ENCODE measurements around the gene ATP11A. TPM values are rescaled to one million over a fixed set of nuclear protein-coding genes. Genes with fewer than 3 reads are reported as not detected.
"Not testable (repeated sequence)": the region's sequence is repeated elsewhere in the genome, so short reads cannot be mapped to it uniquely, and the experiment has no call there.

ATP11A gene
- total RNA-seq, 2 donors from 2014 or later: 33.8 to 41.0 TPM

GRCh38 chr13:112831801-112832200 is 142.0 kb downstream of the ATP11A start:
- Mint-ChIP-seq H3K4me1 (ENCODE audit: low read depth) (peaks cover 5% of the 10 kb centered on the region), H3K27ac (no peak overlapping the region), H3K36me3 (ENCODE audit: insufficient read depth in 2 of 2) (peaks cover 5 to 8% of the 10 kb centered on the region in 2 donors), H3K27me3 (ENCODE audit: low read depth) (no peaks in the 10 kb centered on the region), H3K9me3 (no peaks in the 10 kb centered on the region), H3K4me3 (no peak overlapping the region)
- DNase-seq (no peak), ATAC-seq (replicated peaks in 1 of 2) (no peak)

- Mint-ChIP-seq H3K27me3 (ENCODE audit: low read depth) (no peaks in the 10 kb centered on the region), H3K36me3 (ENCODE audit: insufficient read depth in 2 of 2) (peaks cover 3 to 8% of the 10 kb centered on the region in 2 donors), H3K4me1 (ENCODE audit: low read depth) (peaks cover 2% of the 10 kb centered on the region), H3K4me3 (no peak overlapping the region), H3K27ac (no peak overlapping the region), H3K9me3 (no peaks in the 10 kb centered on the region)
- ATAC-seq (replicated peaks in 1 of 2) (no peak), DNase-seq (no peak)
These were observed 143.0 kb downstream of the ATP11A start for GRCh38 chr13:112832811-112833210.

- DNase-seq (no peak), ATAC-seq (replicated peaks in 1 of 2) (no peak)
- peaks cover 3 to 8% of the 10 kb centered on the region in 2 donors for H3K36me3 Mint-ChIP-seq (ENCODE audit: insufficient read depth in 2 of 2)
- H3K4me3 Mint-ChIP-seq: no peak overlapping the region
- H3K4me1 Mint-ChIP-seq (ENCODE audit: low read depth): no peaks in the 10 kb centered on the region
- H3K27me3 Mint-ChIP-seq (ENCODE audit: low read depth): no peaks in the 10 kb centered on the region
- H3K9me3 Mint-ChIP-seq: no peaks in the 10 kb centered on the region
- H3K27ac Mint-ChIP-seq: no peak overlapping the region
These were observed 143.9 kb downstream of the ATP11A start for GRCh38 chr13:112833551-112834257.

GRCh38 chr13:112835344-112835743 is 145.5 kb downstream of the ATP11A start:
- Mint-ChIP-seq H3K27me3 (ENCODE audit: low read depth) (no peaks in the 10 kb centered on the region), H3K4me3 (no peak overlapping the region), H3K27ac (no peak overlapping the region), H3K36me3 (ENCODE audit: insufficient read depth in 2 of 2) (peaks cover 4 to 8% of the 10 kb centered on the region in 2 donors), H3K9me3 (no peaks in the 10 kb centered on the region), H3K4me1 (ENCODE audit: low read depth) (no peaks in the 10 kb centered on the region)
- ATAC-seq (replicated peaks in 1 of 2): no peak
- DNase-seq: no peak

- DNase-seq: no peak
- no peak overlapping the region for H3K4me3 Mint-ChIP-seq
- H3K27ac Mint-ChIP-seq: no peak overlapping the region
- ATAC-seq (replicated peaks in 1 of 2): no peak
- no peaks in the 10 kb centered on the region for H3K4me1 Mint-ChIP-seq (ENCODE audit: low read depth)
- peaks cover 4 to 8% of the 10 kb centered on the region in 2 donors for H3K36me3 Mint-ChIP-seq (ENCODE audit: insufficient read depth in 2 of 2)
- no peaks in the 10 kb centered on the region for H3K9me3 Mint-ChIP-seq
- no peaks in the 10 kb centered on the region for H3K27me3 Mint-ChIP-seq (ENCODE audit: low read depth)
These were observed 146.0 kb downstream of the ATP11A start for GRCh38 chr13:112835796-112836195.

- ATAC-seq (replicated peaks in 1 of 2) (no peak), DNase-seq (no peak)
- H3K4me1 Mint-ChIP-seq (ENCODE audit: low read depth): no peaks in the 10 kb centered on the region
- no peak overlapping the region for H3K27ac Mint-ChIP-seq
- H3K27me3 Mint-ChIP-seq (ENCODE audit: low read depth): no peaks in the 10 kb centered on the region
- H3K9me3 Mint-ChIP-seq: no peaks in the 10 kb centered on the region
- peaks cover under 1 to 4% of the 10 kb centered on the region in 2 donors for H3K36me3 Mint-ChIP-seq (ENCODE audit: insufficient read depth in 2 of 2)
- H3K4me3 Mint-ChIP-seq: no peak overlapping the region
These were observed 147.1 kb downstream of the ATP11A start for GRCh38 chr13:112836940-112837339.

GRCh38 chr13:112837371-112838037 is 147.7 kb downstream of the ATP11A start:
- Mint-ChIP-seq H3K36me3 (ENCODE audit: insufficient read depth in 2 of 2) (peaks cover 0 to 4% of the 10 kb centered on the region in 2 donors), H3K4me3 (no peak overlapping the region), H3K27me3 (ENCODE audit: low read depth) (no peaks in the 10 kb centered on the region), H3K9me3 (no peaks in the 10 kb centered on the region), H3K27ac (no peak overlapping the region), H3K4me1 (ENCODE audit: low read depth) (no peaks in the 10 kb centered on the region)
- DNase-seq (no peak), ATAC-seq (replicated peaks in 1 of 2) (no peak)

- H3K36me3 Mint-ChIP-seq (ENCODE audit: insufficient read depth in 2 of 2): peaks cover 0 to 2% of the 10 kb centered on the region in 2 donors
- H3K27me3 Mint-ChIP-seq (ENCODE audit: low read depth): no peaks in the 10 kb centered on the region
- no peaks in the 10 kb centered on the region for H3K4me1 Mint-ChIP-seq (ENCODE audit: low read depth)
These were observed 148.4 kb downstream of the ATP11A start for GRCh38 chr13:112838038-112838841.

GRCh38 chr13:112838842-112839117 is 148.9 kb downstream of the ATP11A start:
- no peak overlapping the region for H3K4me3 Mint-ChIP-seq
- H3K9me3 Mint-ChIP-seq: no peaks in the 10 kb centered on the region
- ATAC-seq (replicated peaks in 1 of 2) (no peak), DNase-seq (no peak)
- H3K36me3 Mint-ChIP-seq (ENCODE audit: insufficient read depth in 2 of 2): peaks cover 0 to 1% of the 10 kb centered on the region in 2 donors
- H3K27me3 Mint-ChIP-seq (ENCODE audit: low read depth): no peaks in the 10 kb centered on the region
- no peak overlapping the region for H3K27ac Mint-ChIP-seq
- no peaks in the 10 kb centered on the region for H3K4me1 Mint-ChIP-seq (ENCODE audit: low read depth)

More at GRCh38 chr13:112838038-112838841, 148.4 kb downstream of the ATP11A start:
- H3K27ac Mint-ChIP-seq: no peak overlapping the region
- ATAC-seq (replicated peaks in 1 of 2) (no peak), DNase-seq (no peak)
- no peaks in the 10 kb centered on the region for H3K9me3 Mint-ChIP-seq
- H3K4me3 Mint-ChIP-seq: no peak overlapping the region

- ATAC-seq (replicated peaks in 1 of 2): no peak
- H3K4me3 Mint-ChIP-seq: no peak overlapping the region
- H3K36me3 Mint-ChIP-seq (ENCODE audit: insufficient read depth in 2 of 2): peaks cover 0 to 3% of the 10 kb centered on the region in 2 donors
- H3K4me1 Mint-ChIP-seq (ENCODE audit: low read depth): no peaks in the 10 kb centered on the region
- no peaks in the 10 kb centered on the region for H3K27me3 Mint-ChIP-seq (ENCODE audit: low read depth)
- H3K27ac Mint-ChIP-seq: no peak overlapping the region
- no peak for DNase-seq
- no peaks in the 10 kb centered on the region for H3K9me3 Mint-ChIP-seq
These were observed 149.7 kb downstream of the ATP11A start for GRCh38 chr13:112839356-112840105.

GRCh38 chr13:112840472-112841302 is 150.8 kb downstream of the ATP11A start:
- DNase-seq (no peak), ATAC-seq (replicated peaks in 1 of 2) (no peak)
- H3K27ac Mint-ChIP-seq: no peak overlapping the region
- no peak overlapping the region for H3K4me3 Mint-ChIP-seq
- H3K9me3 Mint-ChIP-seq: no peaks in the 10 kb centered on the region
- no peaks in the 10 kb centered on the region for H3K4me1 Mint-ChIP-seq (ENCODE audit: low read depth)
- peaks cover 0 to 3% of the 10 kb centered on the region in 2 donors for H3K36me3 Mint-ChIP-seq (ENCODE audit: insufficient read depth in 2 of 2)
- no peaks in the 10 kb centered on the region for H3K27me3 Mint-ChIP-seq (ENCODE audit: low read depth)

- not testable (repeated sequence) for H3K4me1 Mint-ChIP-seq (ENCODE audit: low read depth)
These were observed 151.6 kb downstream of the ATP11A start for GRCh38 chr13:112841303-112842015.

More at GRCh38 chr13:112841303-112842015, 151.6 kb downstream of the ATP11A start:
- DNase-seq; H3K36me3 Mint-ChIP-seq (ENCODE audit: insufficient read depth in 2 of 2); H3K27me3 Mint-ChIP-seq (ENCODE audit: low read depth); H3K27ac Mint-ChIP-seq; ATAC-seq (replicated peaks in 1 of 2); H3K4me3 Mint-ChIP-seq; H3K9me3 Mint-ChIP-seq: not testable (repeated sequence)

Data from activated T-cell treated with anti-CD3 and anti-CD28 coated beads, Interleukin-2, amount 50 U/mL, for 72 hours (primary cell).